SK-N-SH (cell line): ENCODE measurements around the gene ODAD2. TPM values are rescaled to one million over a fixed set of nuclear protein-coding genes. Genes with fewer than 3 reads are reported as not detected.

ENCODE experiments used
- CTCF ChIA-PET: fragments of 300-600, 350-600 bp; formaldehyde crosslinking; extraction: SDS; loops from one replicate; lab custom pipeline; 2021; lab: Yijun Ruan, JAX
- POLR2A ChIA-PET: fragments of 350-600 bp; sonication (Branson Sonifier 250); formaldehyde crosslinking; extraction: SDS; loops from one replicate; lab custom pipeline; 2020; ENCODE audit warnings: antibody characterized with exemption, inconsistent platforms; lab: Yijun Ruan, JAX
- DNase-seq: peaks from one replicate; pipeline ENCODE4 v3.0.0; 2012
- H2AFZ ChIP-seq: fragments of 200-600 bp; sonication (generic); 2 replicates; pipeline ENCODE4 v1.8.1; 2016; ENCODE audit warnings: antibody characterized with exemption, mild to moderate bottlenecking, low read depth
- H3F3A ChIP-seq: fragments of 200-600 bp; sonication (generic); replicated peaks from 2 replicates; pipeline ENCODE3; 2016; ENCODE audit warnings: antibody characterized with exemption, mild to moderate bottlenecking; ENCODE audit not compliant: insufficient read depth
- H3K27ac ChIP-seq, 2 experiments: fragments of 200-500 bp in 1 of 2; fragments of 200-600 bp in 1 of 2; sonication (Bioruptor generic) in 1 of 2; sonication (generic), shearing (Covaris generic) in 1 of 2; 2 replicates each; pipeline versions ENCODE4 v1.5.1 to v1.6.1; 2014 to 2016; ENCODE audit warnings: low read depth in 2 of 2, inconsistent platforms in 1 of 2, low read length in 1 of 2, mild to moderate bottlenecking in 1 of 2, mixed read lengths in 1 of 2
- H3K27me3 ChIP-seq: fragments of 200-600 bp; sonication (generic), shearing (Covaris generic); 2 replicates; pipeline ENCODE4 v1.6.1; 2016; ENCODE audit warnings: mixed run types; ENCODE audit not compliant: insufficient read depth
- H3K36me3 ChIP-seq, 2 experiments: fragments of 200-500 bp in 1 of 2; fragments of 200-600 bp in 1 of 2; sonication (Bioruptor generic) in 1 of 2; sonication (generic) in 1 of 2; replicated peaks in 1 of 2; 2 replicates each; pipeline versions ENCODE3 to v1.5.1; 2014 to 2016; ENCODE audit warnings: low read length in 1 of 2, mild to moderate bottlenecking in 1 of 2; ENCODE audit not compliant: insufficient read depth in 2 of 2, control insufficient read depth in 1 of 2
- H3K4me1 ChIP-seq, 2 experiments: fragments of 200-500 bp in 1 of 2; fragments of 200-600 bp in 1 of 2; sonication (Bioruptor generic) in 1 of 2; sonication (generic), shearing (Covaris generic) in 1 of 2; 2 replicates each; pipeline versions ENCODE4 v1.5.1 to v1.6.1; 2014 to 2016; ENCODE audit warnings: low read depth in 1 of 2, low read length in 1 of 2, mixed run types in 1 of 2; ENCODE audit not compliant: insufficient read depth in 2 of 2, control insufficient read depth in 1 of 2
- H3K4me2 ChIP-seq: fragments of 200-600 bp; sonication (generic), shearing (Covaris generic); 2 replicates; pipeline ENCODE4 v1.6.1; 2017; ENCODE audit warnings: mixed run types
- H3K4me3 ChIP-seq, 2 experiments: fragments of 200-500 bp in 1 of 2; fragments of 200-600 bp in 1 of 2; sonication (Bioruptor generic) in 1 of 2; sonication (generic), shearing (Covaris generic) in 1 of 2; 2 replicates each; pipeline versions ENCODE4 v1.5.1 to v1.8.1; 2014 to 2016; ENCODE audit warnings: low read depth in 2 of 2, inconsistent platforms in 1 of 2, low read length in 1 of 2, mild to moderate bottlenecking in 1 of 2, mixed read lengths in 1 of 2, moderate library complexity in 1 of 2
- H3K79me2 ChIP-seq: fragments of 200-600 bp; sonication (generic); 2 replicates; pipeline ENCODE4 v1.8.1; 2017; ENCODE audit warnings: mild to moderate bottlenecking; ENCODE audit not compliant: insufficient read depth
- H3K9ac ChIP-seq: fragments of 200-600 bp; sonication (generic); 2 replicates; pipeline ENCODE4 v1.6.1; 2017; ENCODE audit warnings: mixed run types
- H3K9me2 ChIP-seq: fragments of 200-600 bp; sonication (generic); 2 replicates; pipeline ENCODE4 v1.6.1; 2017; ENCODE audit warnings: mixed run types
- H3K9me3 ChIP-seq: fragments of 200-600 bp; sonication (generic); 2 replicates; pipeline ENCODE4 v1.6.1; 2017; ENCODE audit warnings: mixed run types, mild to moderate bottlenecking, moderate library complexity
- H4K20me1 ChIP-seq: fragments of 200-600 bp; sonication (generic); 2 replicates; pipeline ENCODE4 v1.6.1; 2017; ENCODE audit warnings: mild to moderate bottlenecking, mixed run types; ENCODE audit not compliant: insufficient read depth
- CHD2 ChIP-seq: fragments of 150-350 bp; IDR thresholded peaks from 2 replicates; pipeline ENCODE4 v1.6.1; 2018; ENCODE audit warnings: low read length; ENCODE audit not compliant: partially characterized antibody
- FOSL2 ChIP-seq: IDR thresholded peaks from 2 replicates; pipeline ENCODE4 v1.4.0; 2012; ENCODE audit warnings: low read depth, mild to moderate bottlenecking, moderate library complexity, borderline replicate concordance
- FOXJ3 ChIP-seq: sonication (generic); formaldehyde crosslinking; IDR thresholded peaks from 2 replicates; pipeline ENCODE4 v1.5.1; 2020; ENCODE audit warnings: mild to moderate bottlenecking, missing genetic modification reagents
- GABPA ChIP-seq: IDR thresholded peaks from 2 replicates; pipeline ENCODE4 v1.4.0; 2012; ENCODE audit warnings: low read depth, mild to moderate bottlenecking
- GATA2 ChIP-seq: sonication (generic); formaldehyde crosslinking; IDR thresholded peaks from 2 replicates; pipeline ENCODE4 v1.5.0; 2020; ENCODE audit warnings: mild to moderate bottlenecking, missing genetic modification reagents
- JUND ChIP-seq: IDR thresholded peaks from 2 replicates; pipeline ENCODE4 v1.4.0; 2012
- MEF2A ChIP-seq: IDR thresholded peaks from 2 replicates; pipeline ENCODE4 v1.4.0; 2012; ENCODE audit warnings: low read depth, borderline replicate concordance
- MXI1 ChIP-seq: IDR thresholded peaks from 2 replicates; pipeline ENCODE4 v1.6.1; 2012; ENCODE audit warnings: mild to moderate bottlenecking, low read depth, low read length, improper control_type of control experiment
- NRF1 ChIP-seq: IDR thresholded peaks from 2 replicates; pipeline ENCODE4 v1.6.1; 2012; ENCODE audit warnings: low read depth, mild to moderate bottlenecking, low read length
- SIN3A ChIP-seq: IDR thresholded peaks from 2 replicates; pipeline ENCODE4 v1.6.1; 2012; ENCODE audit warnings: low read depth, mild to moderate bottlenecking, low read length, moderate library complexity, borderline replicate concordance
- SMC3 ChIP-seq: IDR thresholded peaks from 2 replicates; pipeline ENCODE4 v1.6.1; 2012; ENCODE audit warnings: low read depth, low read length, improper control_type of control experiment
- USF2 ChIP-seq: fragments of 150-350 bp; IDR thresholded peaks from 2 replicates; pipeline ENCODE4 v1.6.1; 2017; ENCODE audit warnings: antibody characterized with exemption, low read length, low read depth, borderline replicate concordance
- WGBS: methylation state at CpG from one replicate; pipeline ENCODE4 v1.1.6; 2017; ENCODE audit warnings: low lambda C conversion rate; 5-methylcytosine and 5-hydroxymethylcytosine counted together
- polyA plus RNA-seq, 3 experiments: library from polyadenylated mRNA; depleted of rRNA; stranded (reverse); fragments of >200 nt; gene quantifications; 2 replicates each; pipeline ENCODE4 v1.2.3, GENCODE V29; 2012

The ODAD2 gene
- polyA plus RNA-seq, 1 of the 3 experiments (the other 2 are of a cell fraction), result not detected

- TF ChIP-seq USF2 (no peak), MEF2A (no peak), SIN3A (no peak), JUND (no peak), MXI1 (no peak), GABPA (no peak), FOSL2 (no peak), NRF1 (no peak), SMC3 (no peak)
These were observed 107.9 kb downstream of the ODAD2 start (continued) for GRCh38 chr10:27890971-27891370.

DNA sequence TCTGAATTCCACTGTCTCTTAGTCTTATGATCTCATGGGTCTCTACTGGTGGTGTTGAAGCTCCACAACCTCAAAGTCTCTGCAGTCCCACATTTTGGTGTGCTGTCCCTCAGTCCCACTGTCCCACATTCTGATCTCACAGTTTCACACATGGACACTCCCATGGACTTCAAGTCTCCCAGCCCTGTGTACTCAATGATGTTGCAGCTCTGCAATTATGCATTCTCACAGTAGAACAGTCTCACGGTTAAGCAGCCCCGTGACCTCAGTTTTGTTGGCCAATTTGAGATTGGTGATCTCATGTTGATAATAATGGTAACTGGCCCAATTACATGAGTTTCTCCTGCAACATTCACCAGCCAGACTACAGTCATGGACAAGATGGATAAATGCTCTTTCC is 109.4 kb downstream of the ODAD2 start:
- Histone ChIP-seq H3K4me3 (no peak overlapping the region), H3K9ac (no peak overlapping the region), H3K79me2 (no peaks in the 10 kb centered on the region), H3K4me1 (no peaks in the 10 kb centered on the region), H3K27ac (no peak overlapping the region), H4K20me1 (no peaks in the 10 kb centered on the region), H3K36me3 (no peaks in the 10 kb centered on the region), H3K9me3 (no peaks in the 10 kb centered on the region), H2AFZ (no peak overlapping the region), H3F3A (no peaks in the 10 kb centered on the region), H3K9me2 (no peaks in the 10 kb centered on the region), H3K4me2 (no peak overlapping the region), H3K27me3 (no peaks in the 10 kb centered on the region)
- ChIA-PET POLR2A (no interaction called here), CTCF (interaction anchor here (0.7 kb wide), 1 partner anchor 256 kb away, joined by 3 read pairs; no protein-coding TSS in a partner anchor)
- WGBS, result 0% methylated on average over 2 of the region's 2 CpGs
- no peak for TF ChIP-seq FOXJ3
- no peak for DNase-seq

DNA sequence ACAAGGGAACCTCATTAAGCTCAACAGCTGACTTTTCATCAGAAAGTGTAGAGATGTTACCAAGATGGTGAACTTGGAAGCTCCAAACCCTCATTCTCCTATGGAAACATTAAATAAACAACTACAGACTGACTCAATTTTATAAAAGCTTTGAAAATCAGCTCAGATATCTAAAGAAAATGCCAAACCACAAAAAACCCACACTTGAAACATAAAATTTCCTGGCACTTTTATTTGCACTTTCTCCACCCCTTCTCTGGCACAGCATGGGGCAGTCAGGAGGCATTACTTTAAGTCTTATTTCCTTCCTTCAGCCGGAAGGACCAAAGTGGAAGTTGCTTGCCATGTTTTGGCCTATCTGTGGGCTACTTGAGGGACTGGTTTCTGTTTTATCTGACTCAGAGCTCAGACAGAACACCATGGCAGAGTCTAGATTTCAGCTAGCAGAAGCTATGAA is 114.7 kb downstream of the ODAD2 start:
- Histone ChIP-seq H3K27ac (no peak overlapping the region), H3K9ac (no peak overlapping the region), H3K27me3 (no peaks in the 10 kb centered on the region), H3K4me1 (no peaks in the 10 kb centered on the region), H3F3A (no peaks in the 10 kb centered on the region), H2AFZ (no peak overlapping the region), H3K9me3 (no peaks in the 10 kb centered on the region), H3K4me3 (no peak overlapping the region), H3K36me3 (no peaks in the 10 kb centered on the region), H4K20me1 (no peaks in the 10 kb centered on the region), H3K79me2 (no peaks in the 10 kb centered on the region), H3K9me2 (no peaks in the 10 kb centered on the region), H3K4me2 (no peak overlapping the region)
- WGBS, result 6% methylated on average over 1 of the region's 1 CpG
- ChIA-PET CTCF (no interaction called here), POLR2A (no interaction called here)
- no peak for DNase-seq
- no peak for TF ChIP-seq GATA2 (CRISPR knock-in tag)
- no peak for TF ChIP-seq CHD2
